Type B pancreatic cell (in vitro differentiated cells): Measurements from ENCODE around the gene WDR5B. TPM values are rescaled to one million over a fixed set of nuclear protein-coding genes. Genes with fewer than 3 reads are reported as not detected.
A peak's percentile ranks its signal among the peaks of the same experiment; 100 is the strongest.

Experiments
- DNase-seq: peaks from one replicate; pipeline ENCODE4 v3.0.0; 2021; ENCODE audit warnings: mixed read lengths; ENCODE audit not compliant: unreplicated experiment; ENCODE audit errors: extremely low spot score
- H3K27ac Mint-ChIP-seq: 2 replicates; pipeline ENCODE4 v1.8.0; 2021; ENCODE audit warnings: mild to moderate bottlenecking, mixed read lengths
- H3K27me3 Mint-ChIP-seq: 2 replicates; pipeline ENCODE4 v1.8.0; 2021; ENCODE audit warnings: mixed read lengths
- H3K36me3 Mint-ChIP-seq: 2 replicates; pipeline ENCODE4 v1.8.0; 2021; ENCODE audit warnings: mixed read lengths
- H3K4me1 Mint-ChIP-seq: one replicate; pipeline ENCODE4 v1.8.0; 2021; ENCODE audit warnings: mixed read lengths; ENCODE audit not compliant: unreplicated experiment
- H3K4me3 Mint-ChIP-seq: 2 replicates; pipeline ENCODE4 v1.8.0; 2021; ENCODE audit warnings: mild to moderate bottlenecking, mixed read lengths
- H3K9me3 Mint-ChIP-seq: 2 replicates; pipeline ENCODE4 v1.8.0; 2021; ENCODE audit warnings: mixed read lengths
- CTCF ChIP-seq: fragments of 200-600 bp; sonication (generic); conservative IDR thresholded peaks from 2 replicates; pipeline ENCODE4 v1.5.0; 2021; ENCODE audit warnings: antibody characterized with exemption, mild to moderate bottlenecking
- total RNA-seq: library from RNA; stranded (reverse); gene quantifications from 2 replicates; pipeline ENCODE4 v1.2.1, GENCODE V29; 2021; ENCODE audit warnings: low replicate concordance

WDR5B gene
- total RNA-seq, 1 donor from 2014 or later, result 8.2 TPM

GRCh38 chr3:122398920-122399319, 16.9 kb downstream of the WDR5B start:
- Mint-ChIP-seq H3K36me3 (peaks cover 8% of the 10 kb centered on the region), H3K4me1 (no peaks in the 10 kb centered on the region), H3K27me3 (no peaks in the 10 kb centered on the region), H3K27ac (no peak overlapping the region), H3K4me3 (no peak overlapping the region), H3K9me3 (no peaks in the 10 kb centered on the region)
- TF ChIP-seq CTCF, result no peak
- no peak for DNase-seq

- no peak overlapping the region for H3K27ac Mint-ChIP-seq
- H3K4me3 Mint-ChIP-seq, result no peak overlapping the region
- no peak for TF ChIP-seq CTCF
- no peaks in the 10 kb centered on the region for H3K27me3 Mint-ChIP-seq
- no peak for DNase-seq
- H3K4me1 Mint-ChIP-seq, result peaks cover 4% of the 10 kb centered on the region
- H3K9me3 Mint-ChIP-seq, result no peaks in the 10 kb centered on the region
- peaks cover 4% of the 10 kb centered on the region for H3K36me3 Mint-ChIP-seq
These were observed 18.7 kb downstream of the WDR5B start for GRCh38 chr3:122397201-122397600.

- TF ChIP-seq CTCF, result no peak
- H3K9me3 Mint-ChIP-seq, result no peaks in the 10 kb centered on the region
- H3K27ac Mint-ChIP-seq, result no peak overlapping the region
- no peaks in the 10 kb centered on the region for H3K27me3 Mint-ChIP-seq
- H3K36me3 Mint-ChIP-seq, result peaks cover 4% of the 10 kb centered on the region
- DNase-seq, result no peak
- peaks cover 4% of the 10 kb centered on the region for H3K4me1 Mint-ChIP-seq
- no peak overlapping the region for H3K4me3 Mint-ChIP-seq
These were observed 19.4 kb downstream of the WDR5B start for GRCh38 chr3:122396511-122396910.

GRCh38 chr3:122395582-122395981, 20.3 kb downstream of the WDR5B start:
- Mint-ChIP-seq H3K4me3 (no peak overlapping the region), H3K9me3 (no peaks in the 10 kb centered on the region), H3K27ac (no peak overlapping the region), H3K4me1 (peaks cover 4% of the 10 kb centered on the region), H3K27me3 (no peaks in the 10 kb centered on the region), H3K36me3 (peaks cover 4% of the 10 kb centered on the region)
- no peak for DNase-seq
- no peak for TF ChIP-seq CTCF

GRCh38 chr3:122394173-122394572, 21.7 kb downstream of the WDR5B start:
- no peak for DNase-seq
- Mint-ChIP-seq H3K36me3 (peaks cover 4% of the 10 kb centered on the region), H3K9me3 (no peaks in the 10 kb centered on the region), H3K27me3 (no peaks in the 10 kb centered on the region), H3K27ac (peak overlapping the region; percentile 44), H3K4me1 (peaks cover 4% of the 10 kb centered on the region), H3K4me3 (no peak overlapping the region)
- TF ChIP-seq CTCF, result no peak
